AG09319 (cell line): ENCODE data around the gene DOCK3.
"Not testable (repeated sequence)": the region's sequence is repeated elsewhere in the genome, so short reads cannot be mapped to it uniquely, and the experiment has no call there.

Source experiments
- DNase-seq: peaks from one replicate; pipeline ENCODE4 v3.0.0-alpha.2; 2010; ENCODE audit warnings: low read depth; ENCODE audit errors: extremely low read depth
- CTCF ChIP-seq: IDR thresholded peaks from 2 replicates; pipeline ENCODE4 v1.5.1; 2011; ENCODE audit warnings: low read depth, mild to moderate bottlenecking, inconsistent platforms, low read length, moderate library complexity

The DOCK3 gene

GRCh38 chr3:51358981-51359380 lies 684.3 kb downstream of the DOCK3 start:
- TF ChIP-seq CTCF, result no peak
- no peak for DNase-seq

- no peak for DNase-seq
- TF ChIP-seq CTCF, result no peak
These were observed 686.1 kb downstream of the DOCK3 start for GRCh38 chr3:51360806-51361205.

GRCh38 chr3:51361746-51362145 lies 687.0 kb downstream of the DOCK3 start:
- DNase-seq, result no peak

GRCh38 chr3:51362476-51362875 lies 687.7 kb downstream of the DOCK3 start:
- no peak for TF ChIP-seq CTCF

More at GRCh38 chr3:51361746-51362145, 687.0 kb downstream of the DOCK3 start:
- TF ChIP-seq CTCF, result no peak

GRCh38 chr3:51368276-51368675 lies 693.5 kb downstream of the DOCK3 start:
- not testable (repeated sequence) for DNase-seq

More at GRCh38 chr3:51362476-51362875, 687.7 kb downstream of the DOCK3 start:
- DNase-seq, result no peak

DNA sequence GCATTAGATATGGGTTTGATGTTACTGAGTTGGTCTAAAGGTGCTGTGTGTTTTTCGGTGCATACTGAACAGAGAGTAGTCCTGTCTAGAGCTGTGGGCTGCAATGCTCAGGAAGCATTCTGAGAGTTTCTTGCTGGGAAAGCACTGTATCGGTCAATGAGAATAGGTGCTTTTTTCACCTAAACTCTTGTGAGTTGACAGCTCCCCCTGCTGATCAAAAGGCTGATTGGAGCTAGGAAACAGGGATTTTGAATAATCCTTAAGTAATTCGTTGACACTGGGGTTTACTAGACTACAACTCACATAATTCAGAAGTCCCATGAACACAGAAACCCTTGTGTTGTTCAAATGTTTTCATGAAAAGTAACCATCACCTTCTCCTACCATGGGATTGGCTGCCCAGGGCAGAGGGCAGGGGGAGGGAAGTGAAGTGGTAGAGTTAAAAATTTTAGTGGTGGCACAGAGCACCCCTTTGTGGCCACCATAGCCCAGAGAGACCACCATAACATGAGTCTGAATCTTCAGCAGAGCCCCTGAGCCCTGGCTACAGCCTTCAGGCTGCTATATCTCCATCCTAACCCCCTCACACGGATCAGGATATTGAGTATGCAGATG lies 697.3 kb downstream of the DOCK3 start:
- peak; percentile 84 for TF ChIP-seq CTCF
- peak; percentile 46 for DNase-seq

GRCh38 chr3:51373658-51374421 lies 699.1 kb downstream of the DOCK3 start:
- DNase-seq, result no peak
- TF ChIP-seq CTCF, result no peak

DNA sequence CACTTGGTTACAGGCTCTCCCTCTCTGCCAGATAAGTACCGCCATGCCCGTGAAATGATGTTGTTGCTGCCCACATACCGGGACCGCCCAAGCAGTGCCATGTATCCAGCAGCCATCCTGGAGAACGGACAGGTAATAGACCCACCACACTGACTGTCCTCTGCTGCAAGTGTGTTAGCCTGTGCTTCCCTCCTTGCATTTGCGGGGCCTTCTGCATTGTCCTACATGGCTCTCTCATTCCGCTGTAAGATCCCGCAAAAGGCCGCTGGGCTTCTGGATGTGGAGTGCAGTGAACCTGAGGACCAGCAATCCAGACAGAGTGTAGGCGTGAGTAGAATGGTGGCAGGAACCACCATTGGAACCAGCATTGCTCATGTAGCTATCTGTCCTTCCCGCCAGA lies 699.7 kb downstream of the DOCK3 start:
- DNase-seq, result no peak

More for the DNA sequence above, 699.7 kb downstream of the DOCK3 start:
- TF ChIP-seq CTCF, result no peak
